SK-N-SH (cell line): ENCODE measurements around the gene IL31. TPM values are rescaled to one million over a fixed set of nuclear protein-coding genes. Genes with fewer than 3 reads are reported as not detected.

Experiments
- CTCF ChIA-PET: fragments of 300-600, 350-600 bp; formaldehyde crosslinking; extraction: SDS; loops from one replicate; lab custom pipeline; 2021; lab: Yijun Ruan, JAX
- POLR2A ChIA-PET: fragments of 350-600 bp; sonication (Branson Sonifier 250); formaldehyde crosslinking; extraction: SDS; loops from one replicate; lab custom pipeline; 2020; ENCODE audit warnings: antibody characterized with exemption, inconsistent platforms; lab: Yijun Ruan, JAX
- DNase-seq: peaks from one replicate; pipeline ENCODE4 v3.0.0; 2012
- H2AFZ ChIP-seq: fragments of 200-600 bp; sonication (generic); 2 replicates; pipeline ENCODE4 v1.8.1; 2016; ENCODE audit warnings: antibody characterized with exemption, mild to moderate bottlenecking, low read depth
- H3F3A ChIP-seq: fragments of 200-600 bp; sonication (generic); replicated peaks from 2 replicates; pipeline ENCODE3; 2016; ENCODE audit warnings: antibody characterized with exemption, mild to moderate bottlenecking; ENCODE audit not compliant: insufficient read depth
- H3K27ac ChIP-seq, 2 experiments: fragments of 200-500 bp in 1 of 2; fragments of 200-600 bp in 1 of 2; sonication (Bioruptor generic) in 1 of 2; sonication (generic), shearing (Covaris generic) in 1 of 2; 2 replicates each; pipeline versions ENCODE4 v1.5.1 to v1.6.1; 2014 to 2016; ENCODE audit warnings: low read depth in 2 of 2, inconsistent platforms in 1 of 2, low read length in 1 of 2, mild to moderate bottlenecking in 1 of 2, mixed read lengths in 1 of 2
- H3K27me3 ChIP-seq: fragments of 200-600 bp; sonication (generic), shearing (Covaris generic); 2 replicates; pipeline ENCODE4 v1.6.1; 2016; ENCODE audit warnings: mixed run types; ENCODE audit not compliant: insufficient read depth
- H3K36me3 ChIP-seq, 2 experiments: fragments of 200-500 bp in 1 of 2; fragments of 200-600 bp in 1 of 2; sonication (Bioruptor generic) in 1 of 2; sonication (generic) in 1 of 2; replicated peaks in 1 of 2; 2 replicates each; pipeline versions ENCODE3 to v1.5.1; 2014 to 2016; ENCODE audit warnings: low read length in 1 of 2, mild to moderate bottlenecking in 1 of 2; ENCODE audit not compliant: insufficient read depth in 2 of 2, control insufficient read depth in 1 of 2
- H3K4me1 ChIP-seq, 2 experiments: fragments of 200-500 bp in 1 of 2; fragments of 200-600 bp in 1 of 2; sonication (Bioruptor generic) in 1 of 2; sonication (generic), shearing (Covaris generic) in 1 of 2; 2 replicates each; pipeline versions ENCODE4 v1.5.1 to v1.6.1; 2014 to 2016; ENCODE audit warnings: low read depth in 1 of 2, low read length in 1 of 2, mixed run types in 1 of 2; ENCODE audit not compliant: insufficient read depth in 2 of 2, control insufficient read depth in 1 of 2
- H3K4me2 ChIP-seq: fragments of 200-600 bp; sonication (generic), shearing (Covaris generic); 2 replicates; pipeline ENCODE4 v1.6.1; 2017; ENCODE audit warnings: mixed run types
- H3K4me3 ChIP-seq, 2 experiments: fragments of 200-500 bp in 1 of 2; fragments of 200-600 bp in 1 of 2; sonication (Bioruptor generic) in 1 of 2; sonication (generic), shearing (Covaris generic) in 1 of 2; 2 replicates each; pipeline versions ENCODE4 v1.5.1 to v1.8.1; 2014 to 2016; ENCODE audit warnings: low read depth in 2 of 2, inconsistent platforms in 1 of 2, low read length in 1 of 2, mild to moderate bottlenecking in 1 of 2, mixed read lengths in 1 of 2, moderate library complexity in 1 of 2
- H3K79me2 ChIP-seq: fragments of 200-600 bp; sonication (generic); 2 replicates; pipeline ENCODE4 v1.8.1; 2017; ENCODE audit warnings: mild to moderate bottlenecking; ENCODE audit not compliant: insufficient read depth
- H3K9ac ChIP-seq: fragments of 200-600 bp; sonication (generic); 2 replicates; pipeline ENCODE4 v1.6.1; 2017; ENCODE audit warnings: mixed run types
- H3K9me2 ChIP-seq: fragments of 200-600 bp; sonication (generic); 2 replicates; pipeline ENCODE4 v1.6.1; 2017; ENCODE audit warnings: mixed run types
- H3K9me3 ChIP-seq: fragments of 200-600 bp; sonication (generic); 2 replicates; pipeline ENCODE4 v1.6.1; 2017; ENCODE audit warnings: mixed run types, mild to moderate bottlenecking, moderate library complexity
- H4K20me1 ChIP-seq: fragments of 200-600 bp; sonication (generic); 2 replicates; pipeline ENCODE4 v1.6.1; 2017; ENCODE audit warnings: mild to moderate bottlenecking, mixed run types; ENCODE audit not compliant: insufficient read depth
- NFIC ChIP-seq: IDR thresholded peaks from 2 replicates; pipeline ENCODE4 v1.4.0; 2012; ENCODE audit warnings: borderline replicate concordance
- SIN3A ChIP-seq: IDR thresholded peaks from 2 replicates; pipeline ENCODE4 v1.6.1; 2012; ENCODE audit warnings: low read depth, mild to moderate bottlenecking, low read length, moderate library complexity, borderline replicate concordance
- TCF12 ChIP-seq: IDR thresholded peaks from 2 replicates; pipeline ENCODE4 v1.4.0; 2012
- WGBS: methylation state at CpG from one replicate; pipeline ENCODE4 v1.1.6; 2017; ENCODE audit warnings: low lambda C conversion rate; 5-methylcytosine and 5-hydroxymethylcytosine counted together
- polyA plus RNA-seq, 3 experiments: library from polyadenylated mRNA; depleted of rRNA; stranded (reverse); fragments of >200 nt; gene quantifications; 2 replicates each; pipeline ENCODE4 v1.2.3, GENCODE V29; 2012
- TF ChIP-seq, protein P1 (sequence below): IDR thresholded peaks from 2 replicates; pipeline ENCODE4 v1.6.1; 2012; ENCODE audit warnings: mild to moderate bottlenecking, low read depth, low read length, moderate library complexity
- TF ChIP-seq, protein P2 (sequence below): fragments of 150-350 bp; IDR thresholded peaks from 2 replicates; pipeline ENCODE4 v1.6.1; 2017; ENCODE audit warnings: antibody characterized with exemption, low read length, low read depth, borderline replicate concordance
- TF ChIP-seq, protein P3 (sequence below): IDR thresholded peaks from 2 replicates; pipeline ENCODE4 v1.4.0; 2012; ENCODE audit warnings: low read depth, borderline replicate concordance

The IL31 gene
- polyA plus RNA-seq, 1 of the 3 experiments (the other 2 are of a cell fraction) = not detected

DNA sequence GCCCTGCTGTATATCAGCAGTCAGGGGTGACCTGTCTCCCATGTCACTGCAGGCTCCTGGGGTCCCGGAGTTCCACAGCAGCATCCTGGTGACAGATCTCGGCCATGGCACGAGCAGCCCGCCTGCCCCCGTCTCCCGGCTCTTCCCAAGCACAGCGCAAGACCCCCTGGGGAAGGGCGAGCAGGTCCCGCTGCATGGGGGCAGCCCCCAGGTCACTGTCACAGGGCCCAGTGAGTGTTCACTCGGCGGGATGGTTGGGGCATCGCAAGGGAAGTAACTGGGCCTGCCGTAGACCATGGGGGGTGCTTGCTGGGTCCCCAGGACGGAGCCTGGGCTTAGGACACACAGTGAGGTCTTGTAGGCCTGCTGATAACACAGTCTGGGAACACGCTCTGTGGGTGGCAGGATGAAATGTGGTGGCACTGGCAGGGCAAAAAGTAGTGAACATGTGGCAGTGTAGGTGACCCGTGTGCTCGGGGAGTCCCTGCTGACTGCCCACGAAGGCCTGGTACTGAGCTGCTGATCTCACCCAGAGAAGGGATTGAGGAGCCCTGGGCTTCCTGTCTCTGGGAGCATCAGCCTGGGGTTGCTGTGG lies 38.5 kb downstream of the IL31 start (continued):
- TF ChIP-seq SIN3A = no peak
- TF ChIP-seq, protein P1, sequence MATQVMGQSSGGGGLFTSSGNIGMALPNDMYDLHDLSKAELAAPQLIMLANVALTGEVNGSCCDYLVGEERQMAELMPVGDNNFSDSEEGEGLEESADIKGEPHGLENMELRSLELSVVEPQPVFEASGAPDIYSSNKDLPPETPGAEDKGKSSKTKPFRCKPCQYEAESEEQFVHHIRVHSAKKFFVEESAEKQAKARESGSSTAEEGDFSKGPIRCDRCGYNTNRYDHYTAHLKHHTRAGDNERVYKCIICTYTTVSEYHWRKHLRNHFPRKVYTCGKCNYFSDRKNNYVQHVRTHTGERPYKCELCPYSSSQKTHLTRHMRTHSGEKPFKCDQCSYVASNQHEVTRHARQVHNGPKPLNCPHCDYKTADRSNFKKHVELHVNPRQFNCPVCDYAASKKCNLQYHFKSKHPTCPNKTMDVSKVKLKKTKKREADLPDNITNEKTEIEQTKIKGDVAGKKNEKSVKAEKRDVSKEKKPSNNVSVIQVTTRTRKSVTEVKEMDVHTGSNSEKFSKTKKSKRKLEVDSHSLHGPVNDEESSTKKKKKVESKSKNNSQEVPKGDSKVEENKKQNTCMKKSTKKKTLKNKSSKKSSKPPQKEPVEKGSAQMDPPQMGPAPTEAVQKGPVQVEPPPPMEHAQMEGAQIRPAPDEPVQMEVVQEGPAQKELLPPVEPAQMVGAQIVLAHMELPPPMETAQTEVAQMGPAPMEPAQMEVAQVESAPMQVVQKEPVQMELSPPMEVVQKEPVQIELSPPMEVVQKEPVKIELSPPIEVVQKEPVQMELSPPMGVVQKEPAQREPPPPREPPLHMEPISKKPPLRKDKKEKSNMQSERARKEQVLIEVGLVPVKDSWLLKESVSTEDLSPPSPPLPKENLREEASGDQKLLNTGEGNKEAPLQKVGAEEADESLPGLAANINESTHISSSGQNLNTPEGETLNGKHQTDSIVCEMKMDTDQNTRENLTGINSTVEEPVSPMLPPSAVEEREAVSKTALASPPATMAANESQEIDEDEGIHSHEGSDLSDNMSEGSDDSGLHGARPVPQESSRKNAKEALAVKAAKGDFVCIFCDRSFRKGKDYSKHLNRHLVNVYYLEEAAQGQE = no peak
- no peak for TF ChIP-seq TCF12

DNA sequence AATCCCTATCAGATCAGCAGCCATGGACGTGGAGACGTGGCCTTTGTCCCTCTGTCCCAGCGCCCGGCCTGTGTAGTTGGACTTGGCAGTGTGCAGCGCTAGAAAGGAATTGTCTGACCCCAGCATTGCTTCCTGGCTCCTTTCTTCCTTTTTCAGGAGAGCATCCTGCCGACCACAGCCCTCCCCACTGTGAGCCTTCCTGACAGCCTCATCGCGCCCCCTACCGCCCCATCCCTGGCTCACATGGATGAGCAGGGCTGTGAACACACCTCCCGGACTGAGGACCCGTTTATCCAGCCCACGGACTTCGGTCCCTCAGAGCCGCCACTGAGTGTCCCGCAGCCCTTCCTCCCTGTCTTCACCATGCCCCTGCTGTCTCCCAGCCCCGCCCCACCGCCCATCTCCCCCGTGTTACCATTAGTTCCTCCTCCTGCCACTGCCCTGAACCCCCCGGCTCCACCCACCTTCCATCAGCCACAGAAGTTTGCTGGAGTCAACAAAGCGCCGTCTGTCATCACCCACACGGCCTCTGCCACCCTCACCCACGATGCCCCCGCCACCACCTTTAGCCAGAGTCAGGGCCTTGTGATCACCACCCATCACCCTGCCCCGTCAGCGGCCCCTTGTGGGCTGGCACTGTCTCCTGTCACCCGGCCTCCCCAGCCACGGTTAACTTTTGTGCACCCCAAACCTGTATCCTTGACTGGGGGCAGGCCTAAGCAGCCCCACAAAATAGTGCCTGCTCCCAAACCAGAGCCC lies 40.6 kb downstream of the IL31 start:
- no peak for DNase-seq
- TF ChIP-seq, protein P2, sequence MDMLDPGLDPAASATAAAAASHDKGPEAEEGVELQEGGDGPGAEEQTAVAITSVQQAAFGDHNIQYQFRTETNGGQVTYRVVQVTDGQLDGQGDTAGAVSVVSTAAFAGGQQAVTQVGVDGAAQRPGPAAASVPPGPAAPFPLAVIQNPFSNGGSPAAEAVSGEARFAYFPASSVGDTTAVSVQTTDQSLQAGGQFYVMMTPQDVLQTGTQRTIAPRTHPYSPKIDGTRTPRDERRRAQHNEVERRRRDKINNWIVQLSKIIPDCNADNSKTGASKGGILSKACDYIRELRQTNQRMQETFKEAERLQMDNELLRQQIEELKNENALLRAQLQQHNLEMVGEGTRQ = no peak
- no peak for TF ChIP-seq NFIC
- TF ChIP-seq, protein P3, sequence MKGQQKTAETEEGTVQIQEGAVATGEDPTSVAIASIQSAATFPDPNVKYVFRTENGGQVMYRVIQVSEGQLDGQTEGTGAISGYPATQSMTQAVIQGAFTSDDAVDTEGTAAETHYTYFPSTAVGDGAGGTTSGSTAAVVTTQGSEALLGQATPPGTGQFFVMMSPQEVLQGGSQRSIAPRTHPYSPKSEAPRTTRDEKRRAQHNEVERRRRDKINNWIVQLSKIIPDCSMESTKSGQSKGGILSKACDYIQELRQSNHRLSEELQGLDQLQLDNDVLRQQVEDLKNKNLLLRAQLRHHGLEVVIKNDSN = no peak
- Histone ChIP-seq H3K9me3 (no peaks in the 10 kb centered on the region), H4K20me1 (0 out of 2 replicates have a peak, but pooled peaks cover 5% of the 10 kb centered on the region), H3K79me2 (no peaks in the 10 kb centered on the region), H3K36me3 (peaks cover 25 to 53% of the 10 kb centered on the region in 2 experiments), H3F3A (peaks cover 8% of the 10 kb centered on the region), H3K27me3 (no peaks in the 10 kb centered on the region), H3K9ac (no peak overlapping the region), H3K4me1 (no peaks in the 10 kb centered on the region), H3K9me2 (no peaks in the 10 kb centered on the region), H2AFZ (no peak overlapping the region), H3K4me2 (no peak overlapping the region), H3K27ac (no peak overlapping the region), H3K4me3 (no peak overlapping the region)
- WGBS = 96% methylated on average over 24 of the region's 28 CpGs
- POLR2A ChIA-PET = no interaction called here
- CTCF ChIA-PET = interaction anchor here (1.8 to 6.8 kb wide), 3 partner anchors 10 to 222 kb away, joined by 9 to 85 read pairs (median 32); no protein-coding TSS in a partner anchor
